Panc1 (cell line): ENCODE data around the gene ZNF470. TPM values are rescaled to one million over a fixed set of nuclear protein-coding genes. Genes with fewer than 3 reads are reported as not detected.

Experiments used
- ATAC-seq: fragments of 200-7000 bp; cut with Tn5 transposase; 2 replicates; pipeline ENCODE4 v1.9.1; 2020; ENCODE audit warnings: mild to moderate bottlenecking, moderate library complexity
- BruUV-seq: library from RNA; stranded (reverse); fragments of 400-500 nt; replicated peaks from 2 replicates; lab custom pipeline; 2021; lab: Mats Ljungman, UMichigan
- CTCF ChIA-PET: fragments of 300-600 bp; sonication (Branson Sonifier 250); formaldehyde crosslinking; loops from one replicate; lab custom pipeline; 2022; ENCODE audit warnings: antibody characterized with exemption; lab: Charles Lee
- POLR2A ChIA-PET: fragments of 300-600 bp; sonication (Branson Sonifier 250); formaldehyde crosslinking; loops from one replicate; lab custom pipeline; 2022; ENCODE audit warnings: antibody characterized with exemption; lab: Charles Lee
- DNase-seq: peaks from one replicate; pipeline ENCODE4 v3.0.0-alpha.2; 2010; ENCODE audit warnings: low read depth, low spot score
- H3K27ac ChIP-seq: 2 replicates; pipeline ENCODE4 v1.5.1; 2011; ENCODE audit warnings: mild to moderate bottlenecking, low read length, inconsistent platforms
- H3K27me3 ChIP-seq: fragments of 200-500 bp; sonication (Bioruptor generic); 2 replicates; pipeline ENCODE4 v1.6.0; 2014; ENCODE audit warnings: low read length, inconsistent platforms; ENCODE audit not compliant: control insufficient read depth, insufficient read depth
- H3K36me3 ChIP-seq: fragments of 200-500 bp; sonication (Bioruptor generic); 2 replicates; pipeline ENCODE4 v1.5.1; 2014; ENCODE audit warnings: inconsistent platforms, mild to moderate bottlenecking, low read length, moderate library complexity; ENCODE audit not compliant: control insufficient read depth, insufficient read depth
- H3K4me1 ChIP-seq: 2 replicates; pipeline ENCODE4 v1.5.1; 2011; ENCODE audit warnings: inconsistent platforms, mild to moderate bottlenecking, low read length, moderate library complexity; ENCODE audit not compliant: control insufficient read depth, insufficient read depth
- H3K4me3 ChIP-seq, 2 experiments: 2 replicates each; pipeline ENCODE4 v1.5.1; 2011 to 2012; ENCODE audit warnings: low read depth in 2 of 2, low read length in 2 of 2, mild to moderate bottlenecking in 2 of 2, inconsistent platforms in 1 of 2, moderate library complexity in 1 of 2
- H3K9me3 ChIP-seq: fragments of 200-500 bp; sonication (Bioruptor generic); 2 replicates; pipeline ENCODE4 v1.5.1; 2014; ENCODE audit warnings: low read depth, mild to moderate bottlenecking, inconsistent platforms, low read length, moderate library complexity; ENCODE audit not compliant: control insufficient read depth, insufficient read depth
- CTCF ChIP-seq: fragments of 450-650 bp; IDR thresholded peaks from 2 replicates; pipeline ENCODE4 v1.5.1; 2017; ENCODE audit warnings: mild to moderate bottlenecking
- POLR2AphosphoS5 ChIP-seq: IDR thresholded peaks from 2 replicates; pipeline ENCODE4 v1.6.1; 2012; ENCODE audit warnings: mild to moderate bottlenecking, low read depth, low read length, moderate library complexity
- REST ChIP-seq, 2 experiments: IDR thresholded peaks; 2 replicates each; pipeline ENCODE4 v1.6.1; 2011 to 2012; ENCODE audit warnings: low read depth in 2 of 2, control low read depth in 1 of 2, low read length in 1 of 2, mild to moderate bottlenecking in 1 of 2, moderate library complexity in 1 of 2; ENCODE audit not compliant: insufficient read depth in 1 of 2
- SIN3A ChIP-seq: IDR thresholded peaks from 2 replicates; pipeline ENCODE4 v1.6.1; 2012; ENCODE audit warnings: low read depth, mild to moderate bottlenecking, low read length, moderate library complexity, borderline replicate concordance; ENCODE audit not compliant: insufficient read depth
- TCF7L2 ChIP-seq: IDR thresholded peaks from 2 replicates; pipeline ENCODE4 v1.6.1; 2011; ENCODE audit warnings: mild to moderate bottlenecking, low read depth, low read length, inconsistent platforms
- in situ Hi-C: cut with HindIII; loops from 2 replicates; pipeline ENCODE4 v1.10.0; 2016; ENCODE audit warnings: low sequenced_read_pairs, low pct_unique_long_range_greater_than_20kb
- intact Hi-C: fragments of 100-400 bp; cut with micrococcal nuclease; formaldehyde crosslinking; loops from one replicate; pipeline ENCODE4 v1.10.0; 2022; ENCODE audit not compliant: unreplicated experiment
- total RNA-seq: library from RNA; stranded (reverse); gene quantifications from one replicate; pipeline ENCODE4 v1.2.1, GENCODE V29; 2021; ENCODE audit not compliant: unreplicated experiment

The ZNF470 gene
- total RNA-seq, 1 experiment from 2014 or later = not detected

GRCh38 chr19:56547535-56547934 lies 19.7 kb upstream of the ZNF470 start:
- ATAC-seq (no peak), DNase-seq (no peak)
- peak; percentile 32 for TF ChIP-seq CTCF
- no peak for TF ChIP-seq POLR2AphosphoS5
- intact Hi-C loops = no loop called here
- in situ Hi-C loops = no loop called here
- Histone ChIP-seq H3K27ac (no peak overlapping the region), H3K36me3 (no peaks in the 10 kb centered on the region), H3K9me3 (peaks cover 55% of the 10 kb centered on the region; the same call in 1 of the 2 replicates), H3K4me1 (no peaks in the 10 kb centered on the region), H3K27me3 (no peaks in the 10 kb centered on the region), H3K4me3 (no peak overlapping the region)
- CTCF ChIA-PET = no interaction called here
- BruUV-seq = no TSS peak
- POLR2A ChIA-PET = no interaction called here

GRCh38 chr19:56554272-56554869 lies 12.9 kb upstream of the ZNF470 start:
- in situ Hi-C loops (no loop called here), intact Hi-C loops (no loop called here)
- Histone ChIP-seq H3K36me3 (no peaks in the 10 kb centered on the region), H3K27ac (no peak overlapping the region), H3K9me3 (peaks cover 75% of the 10 kb centered on the region), H3K4me3 (no peak overlapping the region), H3K27me3 (no peaks in the 10 kb centered on the region), H3K4me1 (no peaks in the 10 kb centered on the region)
- TF ChIP-seq REST (IDR thresholded peaks at IDR 0.05; ENCODE audit: insufficient read depth in 1 of 2, low read depth in 2 of 2, low read length in 1 of 2) (no peak), POLR2AphosphoS5 (no peak), SIN3A (no peak), CTCF (no peak), TCF7L2 (no peak)
- ATAC-seq = no peak
- BruUV-seq = no TSS peak
- DNase-seq = no peak
- CTCF ChIA-PET = no interaction called here
- POLR2A ChIA-PET = interaction anchor here (0.6 kb wide), 1 partner anchor 1118 kb away, joined by 6 read pairs; no protein-coding TSS in a partner anchor
